Thoracic aorta (tissue), 2 donors: ENCODE data around the gene TMEM266. TPM values are rescaled to one million over a fixed set of nuclear protein-coding genes. Genes with fewer than 3 reads are reported as not detected.

ENCODE experiments used
- ATAC-seq: fragments of 150-250 bp; one replicate; pipeline ENCODE4 v1.8.0; 2017; ENCODE audit warnings: low read depth; ENCODE audit not compliant: insufficient number of reproducible peaks, low FRiP score
- DNase-seq: peaks from one replicate; pipeline ENCODE4 v3.0.0-alpha.2; 2020; ENCODE audit warnings: low spot score
- H3K27ac ChIP-seq, 2 donors: fragments of 200-600 bp; sonication (generic); 1 replicate in 1 of 2; 2 replicates in 1 of 2; pipeline ENCODE4 v1.5.1; 2016; ENCODE audit warnings: mild to moderate bottlenecking in 2 of 2, moderate library complexity in 2 of 2
- H3K27me3 ChIP-seq: fragments of 200-600 bp; sonication (generic); replicated peaks from 2 replicates; pipeline ENCODE4 v1.6.0; 2016; ENCODE audit warnings: mild to moderate bottlenecking; ENCODE audit not compliant: insufficient read depth
- H3K36me3 ChIP-seq: fragments of 200-600 bp; sonication (generic); one replicate; pipeline ENCODE4 v1.5.1; 2016
- H3K4me1 ChIP-seq, 2 donors: fragments of 200-600 bp; sonication (generic); 1 replicate in 1 of 2; 2 replicates in 1 of 2; pipeline versions ENCODE4 v1.5.1 to v1.6.0; 2016; ENCODE audit warnings: low read depth in 2 of 2, mild to moderate bottlenecking in 1 of 2; ENCODE audit not compliant: control insufficient read depth in 1 of 2
- H3K4me3 ChIP-seq: fragments of 200-600 bp; sonication (generic); 2 replicates; pipeline ENCODE4 v1.5.1; 2016; ENCODE audit warnings: mild to moderate bottlenecking
- H3K9me3 ChIP-seq: fragments of 200-600 bp; sonication (generic); 2 replicates; pipeline ENCODE4 v1.5.1; 2016
- total RNA-seq, 2 donors: library from RNA; depleted of rRNA; stranded (reverse); fragments of >200 nt; gene quantifications; one replicate each; pipeline versions ENCODE4 v1.1.0 to v1.2.3, GENCODE V29; 2016
- TF ChIP-seq, protein P1 (sequence below): fragments of 200-600 bp; sonication (generic); IDR thresholded peaks from one replicate; pipeline ENCODE4 v1.5.1; 2019; ENCODE audit warnings: antibody characterized with exemption

TMEM266 gene
- total RNA-seq, 2 donors from 2014 or later, result not detected

DNA sequence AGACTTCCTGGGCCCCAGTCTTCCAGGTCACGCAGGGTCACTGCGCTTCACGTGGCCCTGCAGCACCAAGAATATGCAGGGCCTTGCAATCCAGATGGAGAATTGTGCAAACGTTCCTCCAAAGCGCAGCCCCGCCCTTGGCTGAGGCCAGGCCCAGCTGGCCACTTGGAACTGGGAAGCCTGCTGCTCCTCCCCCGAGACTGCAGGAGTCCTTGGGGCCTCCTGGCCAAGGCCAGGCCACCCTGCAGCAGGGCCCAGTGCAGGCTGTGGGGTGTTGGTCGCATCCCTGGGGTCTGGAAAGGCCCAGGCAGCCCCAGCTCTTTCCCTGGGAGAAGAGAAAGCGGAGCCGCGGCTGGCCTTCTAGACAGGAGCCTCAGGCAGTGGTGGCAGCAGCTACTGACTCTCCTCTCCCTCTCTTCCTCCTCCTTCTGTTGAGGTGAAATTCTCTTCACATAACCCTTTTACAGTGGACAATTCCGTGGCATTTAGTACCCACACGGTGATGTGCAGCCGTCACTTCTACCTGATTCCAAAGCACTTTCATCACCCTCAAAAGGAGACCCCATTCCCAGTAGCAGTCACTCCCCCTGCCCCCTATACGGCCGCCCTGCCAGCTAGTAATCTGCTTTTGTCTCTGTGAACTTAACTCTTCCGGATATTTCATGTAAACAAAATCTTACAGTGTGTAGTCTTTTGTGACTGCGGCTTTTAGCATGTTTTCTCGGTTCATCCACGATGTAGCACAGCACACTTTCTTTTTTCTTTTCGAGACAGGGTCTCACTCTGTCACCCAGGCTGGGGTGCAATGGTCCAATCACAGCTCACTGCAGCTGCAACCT is 103.9 kb downstream of the TMEM266 start:
- DNase-seq, result no peak
- Histone ChIP-seq H3K27ac (no peak overlapping the region), H3K9me3 (no peaks in the 10 kb centered on the region), H3K4me1 (peaks cover 12 to 20% of the 10 kb centered on the region in 2 donors), H3K36me3 (no peaks in the 10 kb centered on the region), H3K4me3 (no peak overlapping the region), H3K27me3 (no peaks in the 10 kb centered on the region)
- ATAC-seq, result no peak
- TF ChIP-seq, protein P1, sequence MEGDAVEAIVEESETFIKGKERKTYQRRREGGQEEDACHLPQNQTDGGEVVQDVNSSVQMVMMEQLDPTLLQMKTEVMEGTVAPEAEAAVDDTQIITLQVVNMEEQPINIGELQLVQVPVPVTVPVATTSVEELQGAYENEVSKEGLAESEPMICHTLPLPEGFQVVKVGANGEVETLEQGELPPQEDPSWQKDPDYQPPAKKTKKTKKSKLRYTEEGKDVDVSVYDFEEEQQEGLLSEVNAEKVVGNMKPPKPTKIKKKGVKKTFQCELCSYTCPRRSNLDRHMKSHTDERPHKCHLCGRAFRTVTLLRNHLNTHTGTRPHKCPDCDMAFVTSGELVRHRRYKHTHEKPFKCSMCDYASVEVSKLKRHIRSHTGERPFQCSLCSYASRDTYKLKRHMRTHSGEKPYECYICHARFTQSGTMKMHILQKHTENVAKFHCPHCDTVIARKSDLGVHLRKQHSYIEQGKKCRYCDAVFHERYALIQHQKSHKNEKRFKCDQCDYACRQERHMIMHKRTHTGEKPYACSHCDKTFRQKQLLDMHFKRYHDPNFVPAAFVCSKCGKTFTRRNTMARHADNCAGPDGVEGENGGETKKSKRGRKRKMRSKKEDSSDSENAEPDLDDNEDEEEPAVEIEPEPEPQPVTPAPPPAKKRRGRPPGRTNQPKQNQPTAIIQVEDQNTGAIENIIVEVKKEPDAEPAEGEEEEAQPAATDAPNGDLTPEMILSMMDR, result no peak

DNA sequence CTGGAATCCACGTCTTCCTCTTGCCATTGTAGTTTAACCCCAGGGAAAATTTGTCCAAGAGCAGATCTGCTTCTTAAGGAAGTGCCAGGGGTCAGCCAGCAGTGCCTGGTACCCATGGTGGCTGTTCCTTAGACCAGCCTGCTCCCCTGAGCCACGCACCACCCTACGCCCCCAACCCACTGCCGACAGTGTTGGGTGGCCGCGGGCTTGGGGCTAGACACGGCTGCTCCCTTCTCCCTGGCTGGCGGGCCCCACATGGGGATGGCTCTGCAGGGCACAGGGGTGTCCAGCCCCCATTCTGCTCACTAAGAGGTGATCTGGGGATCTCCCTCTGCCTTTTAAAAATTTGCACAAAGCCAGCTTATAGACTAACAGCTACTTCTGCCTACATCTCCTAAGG is 104.8 kb downstream of the TMEM266 start:
- Histone ChIP-seq H3K4me3 (no peak overlapping the region), H3K27me3 (no peaks in the 10 kb centered on the region), H3K9me3 (no peaks in the 10 kb centered on the region), H3K36me3 (no peaks in the 10 kb centered on the region), H3K27ac (no peak overlapping the region), H3K4me1 (peaks cover 13 to 20% of the 10 kb centered on the region in 2 donors)
- TF ChIP-seq, protein P1, result no peak
- DNase-seq (no peak), ATAC-seq (no peak)

DNA sequence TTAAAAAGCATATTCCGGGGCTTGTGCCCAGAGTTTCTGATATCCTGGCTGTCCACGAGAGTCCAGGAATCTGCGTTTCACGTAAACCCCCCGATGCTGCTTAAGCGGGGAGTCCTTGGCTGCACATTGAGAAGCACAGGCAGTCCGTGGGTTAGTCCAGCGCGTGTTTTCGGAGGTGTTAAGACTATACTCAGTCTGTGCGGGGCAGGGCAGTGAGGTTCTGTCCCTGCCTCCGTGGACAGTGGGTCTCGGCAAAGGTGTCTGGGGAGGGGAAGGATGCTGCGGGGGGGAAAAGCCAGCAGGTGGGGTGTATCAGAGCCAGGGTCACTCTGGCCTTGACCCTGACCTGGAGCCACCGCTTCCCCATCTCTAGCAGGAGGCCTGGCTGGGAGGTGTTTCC is 106.2 kb downstream of the TMEM266 start:
- peaks cover 15 to 20% of the 10 kb centered on the region in 2 donors for H3K4me1 ChIP-seq
- H3K36me3 ChIP-seq, result no peaks in the 10 kb centered on the region
- no peak for ATAC-seq
- H3K9me3 ChIP-seq, result no peaks in the 10 kb centered on the region
- no peak for DNase-seq
- no peak overlapping the region for H3K27ac ChIP-seq
- TF ChIP-seq, protein P1, result no peak
- H3K4me3 ChIP-seq, result no peak overlapping the region
- H3K27me3 ChIP-seq, result no peaks in the 10 kb centered on the region

DNA sequence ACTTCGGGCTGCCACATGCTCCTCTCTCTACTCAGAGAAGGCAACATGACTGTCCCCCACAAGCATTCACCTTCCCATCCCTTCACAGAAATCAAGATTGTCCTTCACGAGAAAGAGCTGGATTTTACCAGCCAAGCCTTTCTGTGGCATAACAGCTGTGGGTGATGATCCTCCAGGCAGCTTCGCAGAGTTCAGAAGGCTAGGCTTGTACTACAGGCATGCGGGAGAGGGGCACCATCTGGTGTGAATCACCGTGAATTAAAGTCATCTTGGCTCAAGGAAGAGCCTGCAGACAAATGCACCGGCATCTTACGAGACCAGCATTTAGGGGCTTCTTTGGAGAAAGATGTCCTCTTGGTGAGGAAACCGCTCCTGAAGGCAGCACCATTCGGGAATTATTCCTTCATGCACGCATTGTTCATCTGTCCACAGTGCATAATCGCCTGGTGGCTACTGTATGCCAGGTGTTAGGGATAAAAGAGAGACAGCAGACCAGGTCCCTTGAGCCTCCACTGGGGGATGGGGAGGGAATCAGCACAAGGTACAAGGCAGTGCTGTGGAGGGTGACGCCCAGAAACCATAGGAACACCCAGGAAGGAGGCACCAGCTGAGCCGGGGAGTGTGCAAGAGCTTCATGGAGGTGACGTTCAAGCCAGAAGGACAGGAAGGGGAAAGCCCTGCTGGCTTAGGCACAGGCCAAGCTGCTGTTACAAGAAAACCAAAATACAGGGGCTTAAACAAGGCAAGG is 108.6 kb downstream of the TMEM266 start:
- no peaks in the 10 kb centered on the region for H3K36me3 ChIP-seq

DNA sequence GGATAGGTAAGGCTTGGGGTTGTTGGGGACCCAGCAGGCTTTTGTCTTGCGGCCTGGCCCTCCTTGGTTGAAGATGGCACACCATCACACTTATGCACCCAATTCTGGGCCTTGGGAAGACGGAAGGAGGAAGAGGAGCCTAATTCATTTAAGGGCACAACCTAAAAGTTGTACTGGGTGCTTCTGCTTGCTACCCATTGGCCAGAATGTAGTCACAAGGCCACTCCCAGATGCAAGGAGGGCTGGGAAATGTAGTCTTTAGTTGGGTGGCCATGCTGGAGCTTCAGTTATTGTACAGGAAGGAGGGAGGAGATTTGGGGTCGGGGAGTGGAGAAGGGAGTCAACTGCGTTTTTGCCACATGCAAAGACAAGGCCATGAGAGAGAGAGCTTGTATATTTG is 109.2 kb downstream of the TMEM266 start:
- DNase-seq (no peak), ATAC-seq (no peak)
- Histone ChIP-seq H3K27ac (no peak overlapping the region), H3K4me1 (peaks cover 0 to 9% of the 10 kb centered on the region in 2 donors), H3K9me3 (no peaks in the 10 kb centered on the region), H3K36me3 (no peaks in the 10 kb centered on the region), H3K4me3 (no peak overlapping the region), H3K27me3 (no peaks in the 10 kb centered on the region)
- TF ChIP-seq, protein P1, result no peak

More for the DNA sequence above, 108.6 kb downstream of the TMEM266 start:
- H3K27me3 ChIP-seq, result no peaks in the 10 kb centered on the region
- no peak for DNase-seq
- TF ChIP-seq, protein P1, result no peak
- no peak overlapping the region for H3K27ac ChIP-seq
- H3K4me1 ChIP-seq, result peaks cover 0 to 10% of the 10 kb centered on the region in 2 donors
- no peak overlapping the region for H3K4me3 ChIP-seq
- no peaks in the 10 kb centered on the region for H3K9me3 ChIP-seq
- ATAC-seq, result no peak
